ENCODE data around the gene ZNF107. TPM values are rescaled to one million over a fixed set of nuclear protein-coding genes. Genes with fewer than 3 reads are reported as not detected.

The ZNF107 gene
- total and polyA plus RNA-seq, 2 of the 8 experiments (the other 6 are each of a cell fraction or from before 2014, with no cell fraction given) = 3.4 to 31.0 TPM

DNA sequence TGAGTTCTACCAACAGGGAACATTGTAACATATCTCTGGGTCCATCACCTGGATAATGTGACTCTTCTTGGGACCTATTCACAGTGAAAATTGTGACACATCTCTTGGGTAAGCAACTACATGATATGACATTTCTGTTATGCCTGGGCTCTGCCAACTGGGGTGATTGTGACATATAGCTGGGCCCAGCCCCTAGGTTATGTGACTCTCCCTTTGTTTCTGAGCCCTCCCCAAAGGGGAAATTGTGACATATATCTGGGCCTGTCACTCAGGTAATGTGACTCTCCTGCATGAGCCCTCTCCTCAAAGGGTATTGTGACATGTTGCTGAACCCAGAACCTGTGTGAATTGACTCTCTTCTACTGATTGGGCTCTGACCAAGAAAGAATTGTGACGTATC is 22.4 kb upstream of the ZNF107 start:
- Histone ChIP-seq H3K9ac (replicated peaks in 1 of 4; ENCODE audit: extremely low read depth in 1 of 4, low read depth in 3 of 4, low read length in 3 of 4) (no peak overlapping the region), H3K27me3 (replicated peaks in 1 of 4; ENCODE audit: control insufficient read depth in 3 of 4, extremely low read depth in 1 of 4, insufficient read depth in 3 of 4, low read length in 3 of 4) (no peaks in the 10 kb centered on the region), H3K9me3 (ENCODE audit: insufficient read depth in 2 of 2, low read depth in 1 of 2, low read length in 1 of 2) (peaks cover 51 to 62% of the 10 kb centered on the region in 2 experiments), H3K27ac (ENCODE audit: low read depth, low read length) (no peak overlapping the region), H3K4me1 (replicated peaks in 1 of 4; ENCODE audit: control insufficient read depth in 3 of 4, insufficient read depth in 4 of 4, low read length in 3 of 4) (no peaks in the 10 kb centered on the region), H3K14ac (ENCODE audit: insufficient read length) (no peak overlapping the region), H4K5ac (ENCODE audit: insufficient read length, low read depth, low read length) (no peak overlapping the region), H2BK20ac (ENCODE audit: low read length) (no peak overlapping the region), H2AK5ac (ENCODE audit: low read depth, low read length) (no peak overlapping the region), H4K8ac (ENCODE audit: extremely low read depth, insufficient read depth, low read length) (no peak overlapping the region), H3K56ac (replicated peaks; ENCODE audit: insufficient read length, low read depth, low read length) (no peak overlapping the region), H2BK5ac (ENCODE audit: low read depth, low read length) (no peak overlapping the region), H3K36me3 (ENCODE audit: control insufficient read depth in 2 of 4, insufficient read depth in 4 of 4, low read length in 3 of 4) (no peaks in the 10 kb centered on the region; a peak in 2 of 8 replicates), H3K23ac (ENCODE audit: insufficient read length) (no peak overlapping the region), H3K4me3 (ENCODE audit: extremely low read depth in 1 of 4, insufficient read depth in 2 of 4, low read depth in 3 of 4, low read length in 4 of 4) (no peak overlapping the region), H4K91ac (replicated peaks; ENCODE audit: insufficient read length, low read length) (no peak overlapping the region), H3K18ac (ENCODE audit: extremely low read depth, low read length) (no peak overlapping the region), H4K20me1 (replicated peaks in 1 of 2; ENCODE audit: control insufficient read depth in 1 of 2, insufficient read depth in 2 of 2, low read length in 2 of 2) (no peaks in the 10 kb centered on the region), H2BK15ac (ENCODE audit: low read length) (no peak overlapping the region), H3K4ac (replicated peaks; ENCODE audit: insufficient read length, low read depth, low read length) (no peak overlapping the region), H2BK120ac (replicated peaks; ENCODE audit: low read depth, low read length) (no peak overlapping the region), H2BK12ac (ENCODE audit: low read depth, low read length) (no peak overlapping the region), H3K79me2 (ENCODE audit: control insufficient read depth in 1 of 2, insufficient read depth in 2 of 2, low read length in 2 of 2) (no peaks in the 10 kb centered on the region), H2AFZ (ENCODE audit: low read length) (no peak overlapping the region), H3K79me1 (ENCODE audit: low read depth, low read length) (no peaks in the 10 kb centered on the region), H3K23me2 (ENCODE audit: low read depth, low read length) (no peaks in the 10 kb centered on the region), H3K4me2 (ENCODE audit: insufficient read depth in 1 of 2, low read depth in 2 of 2, low read length in 2 of 2) (no peak overlapping the region)
- DNase-seq (ENCODE audit: low read depth in 1 of 2, low spot score in 2 of 2) (no peak), FAIRE-seq (no peak)
- ChIA-PET CTCF (ENCODE audit: partially characterized antibody) (no interaction called here), POLR2A (ENCODE audit: partially characterized antibody) (no interaction called here)
- no peak for TF ChIP-seq SIRT6 (IDR thresholded peaks at IDR 0.05; ENCODE audit: low read length)
- 73% methylated on average over 1 of the region's 1 CpG; no CpG with 5 or more reads in 1 of the 2 experiments for WGBS, 2 experiments (ENCODE audit: extremely low coverage in 1 of 2, insufficient coverage in 1 of 2, insufficient read length in 1 of 2, insufficient replicate concordance in 2 of 2, low coverage in 1 of 2, low lambda C conversion rate in 2 of 2, missing lambda C conversion rate in 1 of 2)
